Caco-2 (cell line): ENCODE measurements around the gene ATG10. TPM values are rescaled to one million over a fixed set of nuclear protein-coding genes. Genes with fewer than 3 reads are reported as not detected.
"Not testable (repeated sequence)": the region's sequence is repeated elsewhere in the genome, so short reads cannot be mapped to it uniquely, and the experiment has no call there.

ENCODE experiments used
- BruUV-seq: library from RNA; stranded (reverse); fragments of 400-500 nt; replicated peaks from 2 replicates; lab custom pipeline; 2021; lab: Mats Ljungman, UMichigan
- CTCF ChIA-PET: fragments of 300-600 bp; sonication (Branson Sonifier 250); formaldehyde crosslinking; loops from one replicate; lab custom pipeline; 2022; ENCODE audit warnings: antibody characterized with exemption; lab: Charles Lee
- POLR2A ChIA-PET: fragments of 300-600 bp; sonication (Branson Sonifier 250); formaldehyde crosslinking; loops from one replicate; lab custom pipeline; 2022; ENCODE audit warnings: antibody characterized with exemption; lab: Charles Lee
- DNase-seq, 2 experiments: peaks; one replicate each; pipeline versions ENCODE4 v3.0.0 to v3.0.0-alpha.2; 2020 to 2022
- H3K27me3 ChIP-seq: replicated peaks from 2 replicates; pipeline ENCODE4 v1.6.0; 2011; ENCODE audit warnings: low read length; ENCODE audit not compliant: control insufficient read depth, insufficient read depth
- H3K36me3 ChIP-seq: 2 replicates; pipeline ENCODE4 v1.5.1; 2011; ENCODE audit warnings: low read length; ENCODE audit not compliant: control insufficient read depth, insufficient read depth
- H3K4me1 ChIP-seq: fragments of 250-450 bp; sonication (Bioruptor Pico); 2 replicates; pipeline ENCODE4 v1.5.1; 2020; ENCODE audit warnings: mild to moderate bottlenecking
- H3K4me3 ChIP-seq: 2 replicates; pipeline ENCODE4 v1.5.1; 2011; ENCODE audit warnings: low read depth, mild to moderate bottlenecking, control low read depth, low read length
- H3K9me3 ChIP-seq: fragments of 250-450 bp; sonication (Bioruptor Pico); 2 replicates; pipeline ENCODE4 v1.5.1; 2020; ENCODE audit warnings: mild to moderate bottlenecking, moderate library complexity
- H3K27ac Mint-ChIP-seq: one replicate; pipeline ENCODE4 v1.8.0; 2022; ENCODE audit warnings: mixed read lengths; ENCODE audit not compliant: unreplicated experiment
- H3K27me3 Mint-ChIP-seq: one replicate; pipeline ENCODE4 v1.8.0; 2022; ENCODE audit warnings: mixed read lengths; ENCODE audit not compliant: insufficient read depth, unreplicated experiment
- H3K36me3 Mint-ChIP-seq: one replicate; pipeline ENCODE4 v1.8.0; 2022; ENCODE audit warnings: mild to moderate bottlenecking, mixed read lengths; ENCODE audit not compliant: insufficient read depth, unreplicated experiment
- H3K4me1 Mint-ChIP-seq: one replicate; pipeline ENCODE4 v1.8.0; 2022; ENCODE audit warnings: low read depth, mixed read lengths; ENCODE audit not compliant: unreplicated experiment
- H3K4me3 Mint-ChIP-seq: one replicate; pipeline ENCODE4 v1.8.0; 2022; ENCODE audit warnings: mild to moderate bottlenecking, moderate library complexity, mixed read lengths; ENCODE audit not compliant: unreplicated experiment
- H3K9me3 Mint-ChIP-seq: one replicate; pipeline ENCODE4 v1.8.0; 2022; ENCODE audit warnings: mixed read lengths; ENCODE audit not compliant: unreplicated experiment
- CTCF ChIP-seq, 2 experiments: fragments of 200-600 bp in 1 of 2; IDR thresholded peaks; 1 replicate in 1 of 2; 2 replicates in 1 of 2; pipeline versions ENCODE4 v1.5.1 to v1.8.0; 2011 to 2022; ENCODE audit warnings: antibody characterized with exemption in 1 of 2, control low read depth in 1 of 2, inconsistent platforms in 1 of 2, low read depth in 1 of 2, low read length in 1 of 2, mild to moderate bottlenecking in 1 of 2, moderate library complexity in 1 of 2; ENCODE audit not compliant: insufficient read depth in 1 of 2, severe bottlenecking in 1 of 2, unreplicated experiment in 1 of 2
- intact Hi-C: fragments of 100-400 bp; cut with micrococcal nuclease; formaldehyde crosslinking; loops from one replicate; pipeline ENCODE4 v1.10.0; 2022; ENCODE audit not compliant: unreplicated experiment
- total RNA-seq: library from RNA; stranded (reverse); gene quantifications from 2 replicates; pipeline ENCODE4 v1.2.3, GENCODE V29; 2022

Gene ATG10
- total RNA-seq, 1 experiment from 2014 or later = 5.8 TPM

- H3K27me3 Mint-ChIP-seq, H3K27ac Mint-ChIP-seq, CTCF ChIA-PET, H3K4me1 ChIP-seq, H3K36me3 Mint-ChIP-seq, POLR2A ChIA-PET, H3K36me3 ChIP-seq, DNase-seq, H3K4me3 Mint-ChIP-seq, intact Hi-C loops, H3K4me3 ChIP-seq, BruUV-seq, H3K4me1 Mint-ChIP-seq, H3K9me3 ChIP-seq, H3K9me3 Mint-ChIP-seq, H3K27me3 ChIP-seq: not testable (repeated sequence)
Measured at GRCh38 chr5:81983563-81983962, 11.7 kb downstream of the ATG10 start.

- intact Hi-C loops = no loop called here
- no peak for TF ChIP-seq CTCF (IDR thresholded peaks at IDR 0.05; ENCODE audit: insufficient read depth in 1 of 2, low read depth in 1 of 2, low read length in 1 of 2, severe bottlenecking in 1 of 2, unreplicated experiment in 1 of 2)
- no peaks in the 10 kb centered on the region for H3K4me1 Mint-ChIP-seq
- H3K27me3 Mint-ChIP-seq = no peaks in the 10 kb centered on the region
- H3K9me3 Mint-ChIP-seq = no peaks in the 10 kb centered on the region
- Histone ChIP-seq H3K9me3 (no peaks in the 10 kb centered on the region), H3K4me1 (no peaks in the 10 kb centered on the region), H3K36me3 (no peaks in the 10 kb centered on the region), H3K4me3 (no peak overlapping the region), H3K27me3 (no peaks in the 10 kb centered on the region)
- no peak overlapping the region for H3K4me3 Mint-ChIP-seq
- H3K27ac Mint-ChIP-seq = no peak overlapping the region
- CTCF ChIA-PET = no interaction called here
- POLR2A ChIA-PET = no interaction called here
- DNase-seq = no peak
- H3K36me3 Mint-ChIP-seq = peaks cover 5% of the 10 kb centered on the region
- BruUV-seq = no TSS peak
Measured at GRCh38 chr5:81986126-81986525, 14.3 kb downstream of the ATG10 start.

GRCh38 chr5:81989204-81989603 is 17.4 kb downstream of the ATG10 start:
- Histone ChIP-seq H3K36me3 (no peaks in the 10 kb centered on the region; the same call in 1 of the 2 replicates), H3K27me3 (no peaks in the 10 kb centered on the region), H3K9me3 (no peaks in the 10 kb centered on the region), H3K4me1 (no peaks in the 10 kb centered on the region), H3K4me3 (no peak overlapping the region)
- Mint-ChIP-seq H3K27me3 (no peaks in the 10 kb centered on the region), H3K4me1 (no peaks in the 10 kb centered on the region), H3K4me3 (no peak overlapping the region), H3K27ac (no peak overlapping the region), H3K9me3 (no peaks in the 10 kb centered on the region), H3K36me3 (peaks cover under 1% of the 10 kb centered on the region)
- CTCF ChIA-PET = no interaction called here
- intact Hi-C loops = no loop called here
- no TSS peak for BruUV-seq
- no peak for DNase-seq
- no peak for TF ChIP-seq CTCF (IDR thresholded peaks at IDR 0.05; ENCODE audit: insufficient read depth in 1 of 2, low read depth in 1 of 2, low read length in 1 of 2, severe bottlenecking in 1 of 2, unreplicated experiment in 1 of 2)
- POLR2A ChIA-PET = no interaction called here

GRCh38 chr5:81994679-81995078 is 22.9 kb downstream of the ATG10 start:
- no peak for TF ChIP-seq CTCF (IDR thresholded peaks at IDR 0.05; ENCODE audit: insufficient read depth in 1 of 2, low read depth in 1 of 2, low read length in 1 of 2, severe bottlenecking in 1 of 2, unreplicated experiment in 1 of 2)
- Histone ChIP-seq H3K36me3 (no peaks in the 10 kb centered on the region; the same call in 1 of the 2 replicates), H3K4me3 (no peak overlapping the region), H3K9me3 (no peaks in the 10 kb centered on the region), H3K4me1 (no peaks in the 10 kb centered on the region), H3K27me3 (no peaks in the 10 kb centered on the region)
- Mint-ChIP-seq H3K27ac (no peak overlapping the region), H3K36me3 (no peaks in the 10 kb centered on the region), H3K4me1 (no peaks in the 10 kb centered on the region), H3K27me3 (no peaks in the 10 kb centered on the region), H3K4me3 (no peak overlapping the region), H3K9me3 (peaks cover 10% of the 10 kb centered on the region)
- no peak for DNase-seq
- ChIA-PET CTCF (no interaction called here), POLR2A (no interaction called here)
- no TSS peak for BruUV-seq
- intact Hi-C loops = no loop called here
